ENCODE measurements around the gene GLG1.

Gene GLG1

GRCh38 chr16:74472540-74472939, 134.4 kb downstream of the GLG1 start:
- Histone ChIP-seq H3K4me1 (ENCODE audit: insufficient read depth, low read length) (no peaks in the 10 kb centered on the region), H3K36me3 (ENCODE audit: insufficient read depth, low read length) (peaks cover 19% of the 10 kb centered on the region), H3K9me3 (ENCODE audit: control insufficient read depth, insufficient read depth, low read length) (no peaks in the 10 kb centered on the region), H3K9ac (ENCODE audit: low read depth, low read length) (no peak overlapping the region)

- Histone ChIP-seq H3K9me3 (ENCODE audit: control insufficient read depth, insufficient read depth, low read length) (no peaks in the 10 kb centered on the region), H3K4me1 (ENCODE audit: insufficient read depth, low read length) (no peaks in the 10 kb centered on the region), H3K36me3 (ENCODE audit: insufficient read depth, low read length) (peaks cover 20% of the 10 kb centered on the region), H3K9ac (ENCODE audit: low read depth, low read length) (no peak overlapping the region)
Measured at GRCh38 chr16:74472010-74472409, 134.9 kb downstream of the GLG1 start.

- Histone ChIP-seq H3K4me1 (ENCODE audit: insufficient read depth, low read length) (no peaks in the 10 kb centered on the region), H3K36me3 (ENCODE audit: insufficient read depth, low read length) (peaks cover 26% of the 10 kb centered on the region), H3K9ac (ENCODE audit: low read depth, low read length) (no peak overlapping the region), H3K9me3 (ENCODE audit: control insufficient read depth, insufficient read depth, low read length) (no peaks in the 10 kb centered on the region)
Measured at GRCh38 chr16:74469946-74470478, 136.9 kb downstream of the GLG1 start.

- H3K36me3 ChIP-seq (ENCODE audit: insufficient read depth, low read length) = peaks cover 32% of the 10 kb centered on the region
- no peaks in the 10 kb centered on the region for H3K4me1 ChIP-seq (ENCODE audit: insufficient read depth, low read length)
Measured at GRCh38 chr16:74468807-74469525, 137.9 kb downstream of the GLG1 start.

GRCh38 chr16:74466872-74467271, 140.0 kb downstream of the GLG1 start:
- Histone ChIP-seq H3K9me3 (ENCODE audit: control insufficient read depth, insufficient read depth, low read length) (no peaks in the 10 kb centered on the region), H3K4me1 (ENCODE audit: insufficient read depth, low read length) (no peaks in the 10 kb centered on the region), H3K36me3 (ENCODE audit: insufficient read depth, low read length) (peaks cover 46% of the 10 kb centered on the region), H3K9ac (ENCODE audit: low read depth, low read length) (no peak overlapping the region)

More at GRCh38 chr16:74468807-74469525, 137.9 kb downstream of the GLG1 start:
- Histone ChIP-seq H3K9me3 (ENCODE audit: control insufficient read depth, insufficient read depth, low read length) (no peaks in the 10 kb centered on the region), H3K9ac (ENCODE audit: low read depth, low read length) (no peak overlapping the region)

- Histone ChIP-seq H3K4me1 (ENCODE audit: insufficient read depth, low read length) (no peaks in the 10 kb centered on the region), H3K36me3 (ENCODE audit: insufficient read depth, low read length) (peaks cover 50% of the 10 kb centered on the region), H3K9ac (ENCODE audit: low read depth, low read length) (no peak overlapping the region), H3K9me3 (ENCODE audit: control insufficient read depth, insufficient read depth, low read length) (no peaks in the 10 kb centered on the region)
Measured at GRCh38 chr16:74465851-74466685, 140.8 kb downstream of the GLG1 start.

GRCh38 chr16:74465281-74465680, 141.6 kb downstream of the GLG1 start:
- H3K36me3 ChIP-seq (ENCODE audit: insufficient read depth, low read length) = peaks cover 55% of the 10 kb centered on the region
- no peaks in the 10 kb centered on the region for H3K4me1 ChIP-seq (ENCODE audit: insufficient read depth, low read length)
- H3K9ac ChIP-seq (ENCODE audit: low read depth, low read length) = no peak overlapping the region
- no peaks in the 10 kb centered on the region for H3K9me3 ChIP-seq (ENCODE audit: control insufficient read depth, insufficient read depth, low read length)

GRCh38 chr16:74463888-74464287, 143.0 kb downstream of the GLG1 start:
- Histone ChIP-seq H3K9ac (ENCODE audit: low read depth, low read length) (no peak overlapping the region), H3K9me3 (ENCODE audit: control insufficient read depth, insufficient read depth, low read length) (no peaks in the 10 kb centered on the region), H3K4me1 (ENCODE audit: insufficient read depth, low read length) (no peaks in the 10 kb centered on the region), H3K36me3 (ENCODE audit: insufficient read depth, low read length) (peaks cover 51% of the 10 kb centered on the region)

- Histone ChIP-seq H3K36me3 (ENCODE audit: insufficient read depth, low read length) (peaks cover 57% of the 10 kb centered on the region), H3K9me3 (ENCODE audit: control insufficient read depth, insufficient read depth, low read length) (no peaks in the 10 kb centered on the region), H3K9ac (ENCODE audit: low read depth, low read length) (no peak overlapping the region), H3K4me1 (ENCODE audit: insufficient read depth, low read length) (no peaks in the 10 kb centered on the region)
Measured at GRCh38 chr16:74462361-74462760, 144.6 kb downstream of the GLG1 start.

- Histone ChIP-seq H3K9me3 (ENCODE audit: control insufficient read depth, insufficient read depth, low read length) (no peaks in the 10 kb centered on the region), H3K36me3 (ENCODE audit: insufficient read depth, low read length) (peaks cover 56% of the 10 kb centered on the region), H3K9ac (ENCODE audit: low read depth, low read length) (no peak overlapping the region), H3K4me1 (ENCODE audit: insufficient read depth, low read length) (no peaks in the 10 kb centered on the region)
Measured at GRCh38 chr16:74461826-74462225, 145.1 kb downstream of the GLG1 start.

GRCh38 chr16:74460542-74460941, 146.4 kb downstream of the GLG1 start:
- Histone ChIP-seq H3K4me1 (ENCODE audit: insufficient read depth, low read length) (no peaks in the 10 kb centered on the region), H3K36me3 (ENCODE audit: insufficient read depth, low read length) (peaks cover 57% of the 10 kb centered on the region), H3K9ac (ENCODE audit: low read depth, low read length) (no peak overlapping the region), H3K9me3 (ENCODE audit: control insufficient read depth, insufficient read depth, low read length) (no peaks in the 10 kb centered on the region)

GRCh38 chr16:74456290-74456625, 150.7 kb downstream of the GLG1 start:
- Histone ChIP-seq H3K36me3 (ENCODE audit: insufficient read depth, low read length) (peaks cover 34% of the 10 kb centered on the region), H3K9ac (ENCODE audit: low read depth, low read length) (no peak overlapping the region), H3K4me1 (ENCODE audit: insufficient read depth, low read length) (no peaks in the 10 kb centered on the region), H3K9me3 (ENCODE audit: control insufficient read depth, insufficient read depth, low read length) (no peaks in the 10 kb centered on the region)

- Histone ChIP-seq H3K9me3 (ENCODE audit: control insufficient read depth, insufficient read depth, low read length) (no peaks in the 10 kb centered on the region), H3K36me3 (ENCODE audit: insufficient read depth, low read length) (peaks cover 32% of the 10 kb centered on the region), H3K9ac (ENCODE audit: low read depth, low read length) (no peak overlapping the region), H3K4me1 (ENCODE audit: insufficient read depth, low read length) (no peaks in the 10 kb centered on the region)
Measured at GRCh38 chr16:74455619-74456289, 151.2 kb downstream of the GLG1 start.

GRCh38 chr16:74455213-74455612, 151.7 kb downstream of the GLG1 start:
- Histone ChIP-seq H3K9ac (ENCODE audit: low read depth, low read length) (no peak overlapping the region), H3K9me3 (ENCODE audit: control insufficient read depth, insufficient read depth, low read length) (no peaks in the 10 kb centered on the region), H3K36me3 (ENCODE audit: insufficient read depth, low read length) (peaks cover 28% of the 10 kb centered on the region), H3K4me1 (ENCODE audit: insufficient read depth, low read length) (no peaks in the 10 kb centered on the region)
